Colonic mucosa (tissue), 4 donors: Measurements from ENCODE around the gene SPAG16. TPM values are rescaled to one million over a fixed set of nuclear protein-coding genes. Genes with fewer than 3 reads are reported as not detected.

Source experiments
- DNase-seq: peaks from one replicate; pipeline ENCODE4 v3.0.0-alpha.2; 2020
- H3K27ac ChIP-seq: fragments of 200-600 bp; one replicate; pipeline ENCODE4 v1.8.0; 2021
- H3K27me3 ChIP-seq: fragments of 200-600 bp; one replicate; pipeline ENCODE4 v1.8.0; 2021
- H3K36me3 ChIP-seq: fragments of 200-600 bp; one replicate; pipeline ENCODE4 v1.8.0; 2021
- H3K4me1 ChIP-seq: fragments of 200-600 bp; one replicate; pipeline ENCODE4 v1.8.0; 2021; ENCODE audit warnings: mild to moderate bottlenecking
- H3K4me3 ChIP-seq: fragments of 200-600 bp; one replicate; pipeline ENCODE4 v1.8.0; 2021
- H3K9ac ChIP-seq, 2 donors: one replicate each; pipeline ENCODE4 v1.7.0; 2013; ENCODE audit warnings: control low read depth in 2 of 2, low read depth in 2 of 2, low read length in 2 of 2
- H3K9me3 ChIP-seq: fragments of 200-600 bp; one replicate; pipeline ENCODE4 v1.8.0; 2021
- CTCF ChIP-seq: fragments of 200-600 bp; IDR thresholded peaks from one replicate; pipeline ENCODE4 v1.8.0; 2022; ENCODE audit warnings: antibody characterized with exemption, mild to moderate bottlenecking
- intact Hi-C: fragments of 100-400 bp; cut with DNase I; formaldehyde crosslinking; loops from one replicate; pipeline ENCODE4 v1.14.1; 2022
- total RNA-seq, 2 donors: library from RNA; stranded (reverse); fragmentation: NEBNext Ultra II Directional in 1 of 2; extraction: Animal tissue kit (Norgen Biotek cat#: 25700) in 1 of 2; gene quantifications; one replicate each; pipeline ENCODE4 v1.2.1, GENCODE V29; 2021
- donor health status: healthy.
- donor health status: DM: no; HTN: no; CAD: no.
- donor health status: DM: no; HTN: no; CAD: no.

Gene SPAG16
- total RNA-seq, 2 donors from 2014 or later = 18.6 to 25.5 TPM

- Histone ChIP-seq H3K4me3 (no peak overlapping the region), H3K9ac (no peak overlapping the region), H3K27ac (no peak overlapping the region), H3K27me3 (no peaks in the 10 kb centered on the region), H3K36me3 (no peaks in the 10 kb centered on the region), H3K9me3 (no peaks in the 10 kb centered on the region), H3K4me1 (no peaks in the 10 kb centered on the region)
- intact Hi-C loops = no loop called here
- TF ChIP-seq CTCF = no peak
- no peak for DNase-seq
These were observed 137.9 kb downstream of the SPAG16 start for GRCh38 chr2:213422211-213422610.

- DNase-seq = no peak
- no peak overlapping the region for H3K4me3 ChIP-seq
- no peaks in the 10 kb centered on the region for H3K4me1 ChIP-seq
- no peak overlapping the region for H3K9ac ChIP-seq
- H3K36me3 ChIP-seq = no peaks in the 10 kb centered on the region
- H3K27ac ChIP-seq = no peak overlapping the region
- H3K27me3 ChIP-seq = no peaks in the 10 kb centered on the region
- no peaks in the 10 kb centered on the region for H3K9me3 ChIP-seq
- intact Hi-C loops = no loop called here
- TF ChIP-seq CTCF = no peak
These were observed 141.4 kb downstream of the SPAG16 start for GRCh38 chr2:213425618-213426017.

- no peaks in the 10 kb centered on the region for H3K36me3 ChIP-seq
- no peak overlapping the region for H3K4me3 ChIP-seq
- H3K4me1 ChIP-seq = no peaks in the 10 kb centered on the region
- H3K27ac ChIP-seq = no peak overlapping the region
- no peak for DNase-seq
- no peaks in the 10 kb centered on the region for H3K9me3 ChIP-seq
- intact Hi-C loops = no loop called here
- H3K27me3 ChIP-seq = no peaks in the 10 kb centered on the region
- TF ChIP-seq CTCF = no peak
- H3K9ac ChIP-seq = no peak overlapping the region
These were observed 145.3 kb downstream of the SPAG16 start for GRCh38 chr2:213429516-213429915.

GRCh38 chr2:213443921-213444320 is 159.7 kb downstream of the SPAG16 start:
- no peak for TF ChIP-seq CTCF

GRCh38 chr2:213451542-213452239 is 167.4 kb downstream of the SPAG16 start:
- TF ChIP-seq CTCF = no peak
- Histone ChIP-seq H3K9me3 (no peaks in the 10 kb centered on the region), H3K9ac (no peak overlapping the region), H3K27me3 (no peaks in the 10 kb centered on the region), H3K4me3 (no peak overlapping the region), H3K4me1 (no peaks in the 10 kb centered on the region), H3K36me3 (no peaks in the 10 kb centered on the region), H3K27ac (peak overlapping the region; percentile 29)
- intact Hi-C loops = no loop called here
- DNase-seq = peak; percentile 82

More at GRCh38 chr2:213443921-213444320, 159.7 kb downstream of the SPAG16 start:
- Histone ChIP-seq H3K9ac (no peak overlapping the region), H3K9me3 (no peaks in the 10 kb centered on the region), H3K4me1 (no peaks in the 10 kb centered on the region), H3K27me3 (no peaks in the 10 kb centered on the region), H3K4me3 (no peak overlapping the region), H3K27ac (no peak overlapping the region), H3K36me3 (no peaks in the 10 kb centered on the region)
- no peak for DNase-seq
- intact Hi-C loops = no loop called here
